Kidney (tissue), 14 donors: ENCODE measurements around the gene ZSCAN18. TPM values are rescaled to one million over a fixed set of nuclear protein-coding genes. Genes with fewer than 3 reads are reported as not detected.

Experiments
- DNase-seq, 5 donors: peaks; one replicate each; pipeline ENCODE4 v3.0.0-alpha.2; 2013 to 2020
- FAIRE-seq: peaks from 2 replicates; lab custom pipeline; 2012; peaks lifted over from hg19 to GRCh38; lab: Jason Lieb, UNC
- H3K27ac ChIP-seq, 2 donors: one replicate each; pipeline ENCODE4 v1.7.0; 2013; ENCODE audit warnings: low read depth in 2 of 2, low read length in 2 of 2, inconsistent platforms in 1 of 2
- H3K27me3 ChIP-seq: one replicate; pipeline ENCODE4 v1.7.1; 2013; ENCODE audit warnings: low read length, inconsistent platforms; ENCODE audit not compliant: control insufficient read depth, insufficient read depth
- H3K36me3 ChIP-seq, 3 donors: one replicate each; pipeline versions ENCODE4 v1.7.0 to v1.7.1; 2013; ENCODE audit warnings: low read length in 3 of 3, control low read depth in 1 of 3, inconsistent platforms in 1 of 3; ENCODE audit not compliant: insufficient read depth in 3 of 3, control insufficient read depth in 2 of 3
- H3K4me1 ChIP-seq, 3 donors: one replicate each; pipeline versions ENCODE4 v1.7.0 to v1.7.1; 2013; ENCODE audit warnings: low read length in 3 of 3, inconsistent platforms in 1 of 3, low read depth in 1 of 3; ENCODE audit not compliant: control insufficient read depth in 2 of 3, insufficient read depth in 2 of 3
- H3K4me3 ChIP-seq, 3 donors: one replicate each; pipeline versions ENCODE4 v1.7.0 to v1.8.1; 2013; ENCODE audit warnings: low read length in 3 of 3, control low read depth in 1 of 3, inconsistent platforms in 1 of 3
- H3K9ac ChIP-seq, 3 donors: one replicate each; pipeline versions ENCODE4 v1.7.0 to v1.7.1; 2013; ENCODE audit warnings: low read length in 3 of 3, control low read depth in 1 of 3, inconsistent platforms in 1 of 3
- H3K9me3 ChIP-seq, 3 donors: one replicate each; pipeline versions ENCODE4 v1.7.0 to v1.7.1; 2013; ENCODE audit warnings: low read length in 3 of 3, control low read depth in 1 of 3, inconsistent platforms in 1 of 3; ENCODE audit not compliant: control insufficient read depth in 2 of 3, insufficient read depth in 1 of 3
- CTCF ChIP-seq: IDR thresholded peaks from 3 replicates; pipeline ENCODE4 v1.5.1; 2012; ENCODE audit warnings: mild to moderate bottlenecking, moderate library complexity, borderline replicate concordance; ENCODE audit not compliant: insufficient read depth; ENCODE audit errors: extremely low read depth
- intact Hi-C: fragments of 100-400 bp; cut with DNase I; formaldehyde crosslinking; loops from one replicate; pipeline ENCODE4 v1.11.1; 2022
- polyA plus RNA-seq: library from polyadenylated mRNA; stranded (reverse); fragments of 350-450 nt; fragmentation: Illumina TruSeq; extraction: RNeasy Lipid Tissue Mini Kit (QIAGEN cat#74804); gene quantifications from one replicate; pipeline ENCODE4 v1.2.3, GENCODE V29; 2014; ENCODE audit warnings: low read depth, low replicate concordance; ENCODE audit not compliant: insufficient read depth
- total RNA-seq: library from RNA; stranded (reverse); fragmentation: NEBNext Ultra II Directional; extraction: Animal tissue kit (Norgen Biotek cat#: 25700); gene quantifications from one replicate; pipeline ENCODE4 v1.2.1, GENCODE V29; 2021
- donor health status: control.
- donor health status: control.
- donor health status: control.
- donor health status: control.
- donor health status: control.
- donor health status: DM: yes; HTN: yes; CAD: no.
- donor health status: Normal renal cell carcinoma (clear cell type).

ZSCAN18 gene
- total and polyA plus RNA-seq, 2 donors from 2014 or later = 73.2 to 103 TPM

- Histone ChIP-seq H3K36me3 (peaks cover 2 to 28% (median 2%) of the 10 kb centered on the region in 3 donors), H3K4me3 (no peak overlapping the region), H3K9ac (no peak overlapping the region), H3K4me1 (no peaks in the 10 kb centered on the region), H3K27ac (no peak overlapping the region), H3K27me3 (no peaks in the 10 kb centered on the region), H3K9me3 (peaks cover 2 to 8% (median 5%) of the 10 kb centered on the region in 3 donors)
- FAIRE-seq (no peak), DNase-seq (no peak)
- intact Hi-C loops = no loop called here
- no peak for TF ChIP-seq CTCF
Measured at GRCh38 chr19:58086825-58087710, 11.0 kb downstream of the ZSCAN18 start.

DNA sequence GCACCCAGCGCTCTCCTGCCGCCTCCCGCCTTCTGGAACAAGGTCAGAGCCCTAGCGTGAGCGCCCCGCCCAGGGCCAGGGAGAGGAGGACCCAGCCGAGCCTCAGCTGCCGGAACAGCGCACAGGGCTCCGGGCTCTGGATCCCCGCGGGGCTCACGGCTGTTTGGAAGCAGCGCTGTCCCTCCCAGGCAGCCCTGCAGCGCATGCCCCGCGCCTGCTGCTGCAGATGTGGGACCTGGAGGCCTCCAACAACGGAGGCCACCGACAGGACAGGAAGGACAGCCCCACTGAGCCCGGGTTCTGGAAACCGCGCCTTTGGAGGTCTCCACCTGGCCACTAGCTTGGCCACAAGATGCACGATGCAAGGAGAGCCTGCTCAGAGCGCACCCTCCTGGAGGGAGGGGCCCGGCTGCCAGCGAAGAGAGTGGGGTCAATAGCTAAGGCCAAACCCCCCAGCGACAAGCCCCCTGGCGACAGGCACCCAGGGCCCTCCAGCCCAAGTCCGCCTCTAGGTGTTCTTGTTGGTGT is 12.6 kb downstream of the ZSCAN18 start:
- intact Hi-C loops = no loop called here
- Histone ChIP-seq H3K27me3 (no peaks in the 10 kb centered on the region), H3K9ac (no peak overlapping the region), H3K27ac (no peak overlapping the region), H3K4me1 (no peaks in the 10 kb centered on the region), H3K36me3 (peaks cover 2 to 28% (median 2%) of the 10 kb centered on the region in 3 donors), H3K9me3 (peaks cover 2 to 8% (median 5%) of the 10 kb centered on the region in 3 donors), H3K4me3 (no peak overlapping the region)
- FAIRE-seq (no peak), DNase-seq (no peak)
- TF ChIP-seq CTCF = no peak

DNA sequence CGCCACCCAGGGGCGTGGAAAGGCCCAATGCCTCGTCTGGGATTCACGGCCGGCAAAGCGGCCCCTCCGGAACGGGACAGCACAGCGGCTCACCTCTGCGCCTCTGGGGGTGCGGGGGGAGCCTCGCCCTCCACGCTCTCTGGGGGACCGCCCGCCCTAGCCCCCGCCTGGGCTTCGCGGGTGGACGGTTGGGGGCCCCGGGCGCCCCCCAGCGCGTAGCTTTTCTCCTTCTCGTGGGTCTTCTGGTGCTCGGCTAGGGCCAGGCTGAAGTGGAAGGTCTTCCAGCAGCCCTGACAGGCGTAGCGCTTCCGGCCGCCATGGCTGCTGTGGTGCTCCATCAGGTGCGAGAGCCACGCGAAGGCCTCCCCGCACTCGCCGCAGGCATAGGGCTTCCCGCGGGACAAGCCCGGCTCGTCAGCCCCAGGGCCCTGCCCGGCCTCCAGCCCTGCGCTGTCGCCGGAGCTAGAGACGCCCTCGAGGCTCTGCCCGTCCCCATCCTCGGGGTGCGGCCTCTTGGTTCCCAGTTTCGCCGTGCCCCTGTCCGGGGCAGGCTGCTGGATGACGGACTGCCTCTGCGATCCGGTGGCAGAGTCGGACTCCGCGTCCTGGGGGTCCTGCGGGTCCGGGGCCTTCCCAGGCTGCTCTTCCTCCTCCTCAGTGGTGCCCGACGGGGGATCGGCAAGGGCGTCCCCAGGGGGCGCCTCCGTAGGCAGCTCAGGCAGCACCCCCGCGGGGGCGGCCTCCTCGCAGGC is 13.3 kb downstream of the ZSCAN18 start:
- intact Hi-C loops = no loop called here
- no peak overlapping the region for H3K27ac ChIP-seq
- peaks cover 2 to 28% (median 2%) of the 10 kb centered on the region in 3 donors for H3K36me3 ChIP-seq
- no peak overlapping the region for H3K9ac ChIP-seq
- DNase-seq = no peak
- peaks cover 2 to 8% (median 5%) of the 10 kb centered on the region in 3 donors for H3K9me3 ChIP-seq
- FAIRE-seq = no peak
- H3K4me3 ChIP-seq = no peak overlapping the region
- TF ChIP-seq CTCF = no peak
- no peaks in the 10 kb centered on the region for H3K4me1 ChIP-seq
- no peaks in the 10 kb centered on the region for H3K27me3 ChIP-seq
